K562 (cell line): ENCODE data around the gene ZNF800. TPM values are rescaled to one million over a fixed set of nuclear protein-coding genes. Genes with fewer than 3 reads are reported as not detected.

Experiments used
- ATAC-seq: fragments of 200-7000 bp; cut with Tn5 transposase; 3 replicates; pipeline ENCODE4 v1.9.1; 2020; ENCODE audit warnings: moderate library complexity
- BruUV-seq: library from RNA; stranded (reverse); fragments of 400-500 nt; replicated peaks from 2 replicates; lab custom pipeline; 2021; lab: Mats Ljungman, UMichigan
- CTCF ChIA-PET: fragments of 300-600 bp; formaldehyde crosslinking; extraction: SDS; loops from one replicate; lab custom pipeline; 2021; ENCODE audit warnings: low intra/inter-chr PET ratio; lab: Yijun Ruan, JAX
- POLR2A ChIA-PET: fragments of 300-600, 350-650 bp; sonication (Branson Sonifier 250); formaldehyde crosslinking; extraction: SDS; loops from one replicate; lab custom pipeline; 2021; ENCODE audit warnings: antibody characterized with exemption, inconsistent platforms; lab: Yijun Ruan, JAX
- DNase-seq, 4 experiments: peaks; one replicate each; pipeline versions ENCODE4 v3.0.0 to v3.0.0-alpha.2; 2011 to 2018; ENCODE audit warnings: low spot score in 3 of 4, mixed read lengths in 3 of 4; ENCODE audit errors: extremely low read depth in 1 of 4
- FAIRE-seq: peaks from 2 replicates; lab custom pipeline; 2011; peaks lifted over from hg19 to GRCh38; lab: Jason Lieb, UNC
- H2AFZ ChIP-seq: 2 replicates; pipeline ENCODE4 v1.6.0; 2011; ENCODE audit warnings: low read depth, low read length, control low read depth, inconsistent platforms
- H3K27ac ChIP-seq: fragments of 200-600 bp; 3 replicates; pipeline ENCODE4 v1.8.0; 2011; ENCODE audit warnings: low read depth, mild to moderate bottlenecking, control low read depth, inconsistent platforms, low read length, moderate library complexity, mixed read lengths; ENCODE audit errors: extremely low read depth
- H3K27me3 ChIP-seq, 2 experiments: fragments of 300-600 bp in 1 of 2; 2 replicates in 1 of 2; 3 replicates in 1 of 2; pipeline versions ENCODE4 v1.6.0 to v1.8.0; 2011; ENCODE audit warnings: inconsistent platforms in 2 of 2, low read length in 2 of 2, mild to moderate bottlenecking in 1 of 2, mixed read lengths in 1 of 2, moderate library complexity in 1 of 2; ENCODE audit not compliant: control insufficient read depth in 2 of 2, insufficient read depth in 2 of 2
- H3K36me3 ChIP-seq: fragments of 300-600 bp; 3 replicates; pipeline ENCODE4 v1.8.0; 2011; ENCODE audit warnings: mild to moderate bottlenecking, low read length, inconsistent platforms; ENCODE audit not compliant: control insufficient read depth, insufficient read depth
- H3K4me1 ChIP-seq, 2 experiments: fragments of 200-600 bp in 1 of 2; replicated peaks in 1 of 2; 2 replicates in 1 of 2; 3 replicates in 1 of 2; pipeline versions ENCODE4 v1.5.1 to v1.8.0; 2011; ENCODE audit warnings: inconsistent platforms in 2 of 2, low read length in 2 of 2, mild to moderate bottlenecking in 1 of 2, mixed read lengths in 1 of 2, moderate library complexity in 1 of 2; ENCODE audit not compliant: control insufficient read depth in 2 of 2, insufficient read depth in 2 of 2
- H3K4me2 ChIP-seq: 2 replicates; pipeline ENCODE4 v1.6.1; 2011; ENCODE audit warnings: low read length, control low read depth, inconsistent platforms, mixed read lengths; ENCODE audit not compliant: insufficient read depth
- H3K4me3 ChIP-seq: fragments of 200-600 bp; sonication (generic), shearing (Covaris generic); 2 replicates; pipeline ENCODE4 v1.5.1; 2016; ENCODE audit warnings: control low read depth, inconsistent platforms
- H3K79me2 ChIP-seq: fragments of 200-600 bp; 3 replicates; pipeline ENCODE4 v1.8.0; 2011; ENCODE audit warnings: low read length, inconsistent platforms; ENCODE audit not compliant: control insufficient read depth, insufficient read depth
- H3K9ac ChIP-seq, 2 experiments: 2 replicates each; pipeline versions ENCODE4 v1.6.0 to v1.6.1; 2011; ENCODE audit warnings: low read depth in 2 of 2, low read length in 2 of 2, control low read depth in 1 of 2, inconsistent platforms in 1 of 2, mild to moderate bottlenecking in 1 of 2, mixed read lengths in 1 of 2; ENCODE audit not compliant: insufficient read depth in 1 of 2
- H3K9me1 ChIP-seq: one replicate; pipeline ENCODE4 v1.6.0; 2011; ENCODE audit warnings: inconsistent platforms, mild to moderate bottlenecking, low read length, moderate library complexity; ENCODE audit not compliant: control insufficient read depth, insufficient read depth
- H3K9me3 ChIP-seq: replicated peaks from 2 replicates; pipeline ENCODE4 v1.5.1; 2011; ENCODE audit warnings: low read depth, low read length, inconsistent platforms; ENCODE audit not compliant: control insufficient read depth, insufficient read depth
- H4K20me1 ChIP-seq: replicated peaks from 2 replicates; pipeline ENCODE4 v1.6.1; 2011; ENCODE audit warnings: low read length, inconsistent platforms, mixed read lengths; ENCODE audit not compliant: control insufficient read depth, insufficient read depth
- ETS2 ChIP-seq: IDR thresholded peaks from 2 replicates; pipeline ENCODE4 v1.6.1; 2016; ENCODE audit warnings: borderline replicate concordance, missing genetic modification characterization, mild to moderate bottlenecking, moderate library complexity, missing compliant biosample characterization; ENCODE audit not compliant: poor library complexity, severe bottlenecking
- FOXP1 ChIP-seq: sonication (generic); formaldehyde crosslinking; IDR thresholded peaks from 2 replicates; pipeline ENCODE4 v1.8.0; 2022; ENCODE audit warnings: mild to moderate bottlenecking, missing genetic modification reagents
- HDAC1 ChIP-seq, 2 experiments: fragments of 450-650 bp; IDR thresholded peaks; 2 replicates each; pipeline ENCODE4 v1.6.1; 2016 to 2017; ENCODE audit warnings: inconsistent platforms in 1 of 2, mild to moderate bottlenecking in 1 of 2, moderate library complexity in 1 of 2
- HMG20A ChIP-seq: fragments of 450-650 bp; formaldehyde crosslinking; conservative IDR thresholded peaks from 2 replicates; pipeline ENCODE4 v1.4.0; 2020; ENCODE audit warnings: mild to moderate bottlenecking, mixed read lengths
- NEUROD1 ChIP-seq: fragments of 150-350 bp; IDR thresholded peaks from 2 replicates; pipeline ENCODE4 v1.6.1; 2014; ENCODE audit warnings: borderline replicate concordance, low read length, low read depth; ENCODE audit not compliant: partially characterized antibody
- RBM17 ChIP-seq: fragments of 200-400 bp; formaldehyde crosslinking; IDR thresholded peaks from 2 replicates; pipeline ENCODE4 v1.6.1; 2017; ENCODE audit warnings: low read depth, mild to moderate bottlenecking, low read length, borderline replicate concordance
- SIN3A ChIP-seq, 2 experiments: fragments of 150-350 bp in 1 of 2; IDR thresholded peaks; 2 replicates each; pipeline ENCODE4 v1.6.1; 2011 to 2016; ENCODE audit warnings: borderline replicate concordance in 2 of 2, low read depth in 2 of 2, low read length in 2 of 2, mild to moderate bottlenecking in 2 of 2, moderate library complexity in 2 of 2; ENCODE audit not compliant: control insufficient read depth in 1 of 2
- SMAD4 ChIP-seq: fragments of 250-450 bp; sonication (Bioruptor Pico); conservative IDR thresholded peaks from 2 replicates; pipeline ENCODE4 v1.8.0; 2021; ENCODE audit warnings: inconsistent platforms, mild to moderate bottlenecking, moderate library complexity
- TCF3 ChIP-seq: sonication (generic); formaldehyde crosslinking; IDR thresholded peaks from 2 replicates; pipeline ENCODE4 v1.4.0; 2020; ENCODE audit warnings: mild to moderate bottlenecking, missing genetic modification reagents
- TOE1 ChIP-seq, 2 experiments: fragments of 450-650 bp in 1 of 2; sonication (generic) in 1 of 2; formaldehyde crosslinking in 1 of 2; IDR thresholded peaks; 2 replicates each; pipeline versions ENCODE4 v1.7.1 to v1.8.0; 2016 to 2022; ENCODE audit warnings: borderline replicate concordance in 2 of 2, mild to moderate bottlenecking in 2 of 2, antibody characterized with exemption in 1 of 2, inconsistent platforms in 1 of 2, low read depth in 1 of 2, missing genetic modification reagents in 1 of 2, moderate library complexity in 1 of 2
- TRIM28 ChIP-seq: fragments of 450-650 bp; IDR thresholded peaks from 2 replicates; pipeline ENCODE4 v1.6.1; 2017
- ZNF408 ChIP-seq: fragments of 250-450 bp; sonication (Bioruptor Pico); IDR thresholded peaks from 2 replicates; pipeline ENCODE4 v1.4.0; 2020; ENCODE audit warnings: low read depth, mild to moderate bottlenecking, moderate library complexity
- ZNF586 ChIP-seq: fragments of 450-650 bp; formaldehyde crosslinking; conservative IDR thresholded peaks from 2 replicates; pipeline ENCODE4 v1.4.0; 2020; ENCODE audit warnings: mild to moderate bottlenecking, moderate library complexity
- whole genome bisulfite sequencing: fragments of 100-300 bp; shearing (Covaris generic); methylation state at CpG from one replicate; pipeline ENCODE4 v1.1.6; 2016; ENCODE audit warnings: low coverage, mixed read lengths; ENCODE audit not compliant: insufficient coverage; ENCODE audit errors: missing lambda C conversion rate; 5-methylcytosine and 5-hydroxymethylcytosine counted together
- in situ Hi-C: fragments of 300-500 bp; cut with MboI; formaldehyde crosslinking; loops from 4 replicates; pipeline ENCODE4 v1.15.0; 2018; ENCODE audit warnings: inconsistent platforms, mixed read lengths
- intact Hi-C: fragments of 100-400 bp; cut with micrococcal nuclease; formaldehyde crosslinking; loops from 2 replicates; pipeline ENCODE4 v1.14.2; 2022
- polyA plus RNA-seq, 8 experiments: library from polyadenylated mRNA; depleted of rRNA in 4 of 8; stranded (reverse) in 5 of 8; unstranded in 3 of 8; fragments of >200 nt; fragmentation: Nextera tagmentation in 2 of 8; fragmentation: Illumina TruSeq in 1 of 8; extraction: Ambion mirVana in 2 of 8; extraction: Trizol in 1 of 8; gene quantifications; 2 replicates each; pipeline versions ENCODE4 v1.2.1 to v1.2.3, GENCODE V29; 2011 to 2014; ENCODE audit warnings: inconsistent platforms in 1 of 8, missing spikeins in 1 of 8
- total RNA-seq, 7 experiments: library from RNA; depleted of rRNA in 6 of 7; stranded (reverse); fragments of >200 nt in 6 of 7; fragmentation: Illumina TruSeq in 2 of 7; extraction: Trizol in 2 of 7; gene quantifications; 2 replicates each; pipeline versions ENCODE4 v1.2.1 to v1.2.3, GENCODE V29; 2011 to 2021; ENCODE audit warnings: low replicate concordance in 1 of 7
- TF ChIP-seq, protein P1 (sequence below): fragments of 450-650 bp; formaldehyde crosslinking; IDR thresholded peaks from 2 replicates; pipeline ENCODE4 v1.4.0; 2020; ENCODE audit warnings: mild to moderate bottlenecking, moderate library complexity
- TF ChIP-seq, protein P2 (sequence below), 2 experiments: fragments of 450-650 bp; conservative IDR thresholded peaks; 2 replicates each; pipeline ENCODE4 v1.6.1; 2017; ENCODE audit warnings: mild to moderate bottlenecking in 2 of 2, moderate library complexity in 2 of 2
- TF ChIP-seq, protein P3 (sequence below): fragments of 450-650 bp; conservative IDR thresholded peaks from 2 replicates; pipeline ENCODE4 v1.6.1; 2016; ENCODE audit warnings: missing genetic modification characterization, low read depth, mild to moderate bottlenecking, control low read depth, missing compliant biosample characterization

The ZNF800 gene
- total and polyA plus RNA-seq, 9 of the 15 experiments (the other 6 are each of a cell fraction or from before 2014, with no cell fraction given) = 7.5 to 58.3 (median 33.4) TPM

DNA sequence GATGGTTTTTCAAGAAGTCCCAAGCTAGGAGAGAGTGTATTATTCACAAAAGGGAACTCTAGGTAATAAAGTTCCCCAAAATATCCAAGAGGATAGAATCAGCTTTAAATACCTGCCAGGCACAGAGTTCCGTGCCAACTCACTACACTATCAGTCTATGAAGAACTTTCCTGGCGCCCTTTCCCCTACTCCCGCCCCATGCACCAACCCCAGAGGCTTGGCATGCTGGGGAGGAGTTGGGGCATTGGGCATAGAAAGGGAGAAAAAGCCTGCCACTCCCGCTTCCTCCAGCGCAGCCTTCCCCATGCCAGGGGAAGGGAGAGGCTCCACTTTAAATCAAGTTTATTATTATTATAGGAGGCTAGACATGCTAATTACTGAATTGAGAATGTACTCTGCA is 54.9 kb downstream of the ZNF800 start (continued):
- TF ChIP-seq TOE1 (IDR thresholded peaks at IDR 0.05; ENCODE audit: borderline replicate concordance) (no peak), TOE1 (CRISPR knock-in tag; IDR thresholded peaks at IDR 0.05; ENCODE audit: borderline replicate concordance, low read depth) (no peak), TCF3 (no peak), SMAD4 (CRISPR knock-in tag) (no peak), HMG20A (CRISPR knock-in tag) (no peak), HDAC1 (IDR thresholded peaks at IDR 0.05) (no peak), RBM17 (no peak)
- TF ChIP-seq, protein P1, sequence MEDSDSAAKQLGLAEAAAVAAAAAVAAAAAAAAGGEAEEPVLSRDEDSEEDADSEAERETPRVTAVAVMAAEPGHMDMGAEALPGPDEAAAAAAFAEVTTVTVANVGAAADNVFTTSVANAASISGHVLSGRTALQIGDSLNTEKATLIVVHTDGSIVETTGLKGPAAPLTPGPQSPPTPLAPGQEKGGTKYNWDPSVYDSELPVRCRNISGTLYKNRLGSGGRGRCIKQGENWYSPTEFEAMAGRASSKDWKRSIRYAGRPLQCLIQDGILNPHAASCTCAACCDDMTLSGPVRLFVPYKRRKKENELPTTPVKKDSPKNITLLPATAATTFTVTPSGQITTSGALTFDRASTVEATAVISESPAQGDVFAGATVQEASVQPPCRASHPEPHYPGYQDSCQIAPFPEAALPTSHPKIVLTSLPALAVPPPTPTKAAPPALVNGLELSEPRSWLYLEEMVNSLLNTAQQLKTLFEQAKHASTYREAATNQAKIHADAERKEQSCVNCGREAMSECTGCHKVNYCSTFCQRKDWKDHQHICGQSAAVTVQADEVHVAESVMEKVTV (CRISPR knock-in tag) = no peak

DNA sequence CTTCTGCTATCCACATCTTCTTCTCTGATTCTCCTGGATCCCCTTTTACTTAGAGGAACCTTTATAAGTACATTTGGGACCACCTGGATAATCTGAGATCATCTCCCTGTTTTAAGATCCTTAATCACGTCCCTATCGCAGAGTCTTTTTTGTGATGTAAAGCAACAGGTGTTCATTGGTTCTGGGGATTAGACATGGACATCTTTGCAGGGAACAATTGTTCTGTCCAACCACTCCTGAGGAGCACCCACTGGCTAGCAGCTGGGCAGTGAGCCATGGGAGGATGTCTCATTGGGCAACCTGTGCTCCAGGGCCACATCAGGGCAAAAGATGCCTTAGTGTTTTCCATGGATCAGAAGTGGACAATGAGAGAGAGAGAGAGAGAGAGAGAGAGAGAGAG is 56.0 kb downstream of the ZNF800 start:
- no peaks in the 10 kb centered on the region for H3K36me3 ChIP-seq
- no peaks in the 10 kb centered on the region for H4K20me1 ChIP-seq
- intact Hi-C loops (no loop called here), in situ Hi-C loops (no loop called here)
- no peak overlapping the region for H3K27ac ChIP-seq
- H3K9ac ChIP-seq = no peak overlapping the region
- 4% methylated on average over 2 of the region's 2 CpGs for whole genome bisulfite sequencing
- peaks cover 2 to 22% of the 10 kb centered on the region in 2 experiments; a peak in 2 of 5 replicates for H3K27me3 ChIP-seq
- ChIA-PET CTCF (interaction anchor here (0.6 kb wide), 1 partner anchor 19 kb away, joined by 3 read pairs; no protein-coding TSS in a partner anchor), POLR2A (no interaction called here)
- DNase-seq = no peak
- no TSS peak for BruUV-seq
- H3K9me3 ChIP-seq = no peaks in the 10 kb centered on the region
- H3K9me1 ChIP-seq = no peaks in the 10 kb centered on the region
- H3K4me2 ChIP-seq = no peak overlapping the region
- ATAC-seq = no peak; the same call in 2 of the 3 replicates
- no peak overlapping the region for H2AFZ ChIP-seq
- no peaks in the 10 kb centered on the region for H3K4me1 ChIP-seq
- H3K4me3 ChIP-seq = no peak overlapping the region
- H3K79me2 ChIP-seq = no peaks in the 10 kb centered on the region
- no peak for FAIRE-seq
- TF ChIP-seq FOXP1 (CRISPR knock-in tag) (no peak), ZNF586 (CRISPR knock-in tag) (no peak), ZNF408 (CRISPR knock-in tag) (no peak), ETS2 (no peak), SIN3A (IDR thresholded peaks at IDR 0.05; ENCODE audit: borderline replicate concordance in 2 of 2, control insufficient read depth in 1 of 2, low read depth in 2 of 2, low read length in 2 of 2) (no peak), NEUROD1 (no peak), TRIM28 (no peak)
- TF ChIP-seq, protein P2, sequence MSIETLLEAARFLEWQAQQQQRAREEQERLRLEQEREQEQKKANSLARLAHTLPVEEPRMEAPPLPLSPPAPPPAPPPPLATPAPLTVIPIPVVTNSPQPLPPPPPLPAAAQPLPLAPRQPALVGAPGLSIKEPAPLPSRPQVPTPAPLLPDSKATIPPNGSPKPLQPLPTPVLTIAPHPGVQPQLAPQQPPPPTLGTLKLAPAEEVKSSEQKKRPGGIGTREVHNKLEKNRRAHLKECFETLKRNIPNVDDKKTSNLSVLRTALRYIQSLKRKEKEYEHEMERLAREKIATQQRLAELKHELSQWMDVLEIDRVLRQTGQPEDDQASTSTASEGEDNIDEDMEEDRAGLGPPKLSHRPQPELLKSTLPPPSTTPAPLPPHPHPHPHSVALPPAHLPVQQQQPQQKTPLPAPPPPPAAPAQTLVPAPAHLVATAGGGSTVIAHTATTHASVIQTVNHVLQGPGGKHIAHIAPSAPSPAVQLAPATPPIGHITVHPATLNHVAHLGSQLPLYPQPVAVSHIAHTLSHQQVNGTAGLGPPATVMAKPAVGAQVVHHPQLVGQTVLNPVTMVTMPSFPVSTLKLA (conservative IDR thresholded peaks at IDR 0.05) = no peak
- TF ChIP-seq, protein P3, sequence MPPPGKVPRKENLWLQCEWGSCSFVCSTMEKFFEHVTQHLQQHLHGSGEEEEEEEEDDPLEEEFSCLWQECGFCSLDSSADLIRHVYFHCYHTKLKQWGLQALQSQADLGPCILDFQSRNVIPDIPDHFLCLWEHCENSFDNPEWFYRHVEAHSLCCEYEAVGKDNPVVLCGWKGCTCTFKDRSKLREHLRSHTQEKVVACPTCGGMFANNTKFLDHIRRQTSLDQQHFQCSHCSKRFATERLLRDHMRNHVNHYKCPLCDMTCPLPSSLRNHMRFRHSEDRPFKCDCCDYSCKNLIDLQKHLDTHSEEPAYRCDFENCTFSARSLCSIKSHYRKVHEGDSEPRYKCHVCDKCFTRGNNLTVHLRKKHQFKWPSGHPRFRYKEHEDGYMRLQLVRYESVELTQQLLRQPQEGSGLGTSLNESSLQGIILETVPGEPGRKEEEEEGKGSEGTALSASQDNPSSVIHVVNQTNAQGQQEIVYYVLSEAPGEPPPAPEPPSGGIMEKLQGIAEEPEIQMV (tag) = no peak
